RKO (cell line): ENCODE measurements around the gene NSL1.
A peak's percentile ranks its signal among the peaks of the same experiment; 100 is the strongest.
"Not testable (repeated sequence)": the region's sequence is repeated elsewhere in the genome, so short reads cannot be mapped to it uniquely, and the experiment has no call there.

Experiments used
- DNase-seq: peaks from one replicate; pipeline ENCODE4 v3.0.0-alpha.2; 2016; ENCODE audit warnings: low spot score

The NSL1 gene, protein sequence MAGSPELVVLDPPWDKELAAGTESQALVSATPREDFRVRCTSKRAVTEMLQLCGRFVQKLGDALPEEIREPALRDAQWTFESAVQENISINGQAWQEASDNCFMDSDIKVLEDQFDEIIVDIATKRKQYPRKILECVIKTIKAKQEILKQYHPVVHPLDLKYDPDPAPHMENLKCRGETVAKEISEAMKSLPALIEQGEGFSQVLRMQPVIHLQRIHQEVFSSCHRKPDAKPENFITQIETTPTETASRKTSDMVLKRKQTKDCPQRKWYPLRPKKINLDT

DNA sequence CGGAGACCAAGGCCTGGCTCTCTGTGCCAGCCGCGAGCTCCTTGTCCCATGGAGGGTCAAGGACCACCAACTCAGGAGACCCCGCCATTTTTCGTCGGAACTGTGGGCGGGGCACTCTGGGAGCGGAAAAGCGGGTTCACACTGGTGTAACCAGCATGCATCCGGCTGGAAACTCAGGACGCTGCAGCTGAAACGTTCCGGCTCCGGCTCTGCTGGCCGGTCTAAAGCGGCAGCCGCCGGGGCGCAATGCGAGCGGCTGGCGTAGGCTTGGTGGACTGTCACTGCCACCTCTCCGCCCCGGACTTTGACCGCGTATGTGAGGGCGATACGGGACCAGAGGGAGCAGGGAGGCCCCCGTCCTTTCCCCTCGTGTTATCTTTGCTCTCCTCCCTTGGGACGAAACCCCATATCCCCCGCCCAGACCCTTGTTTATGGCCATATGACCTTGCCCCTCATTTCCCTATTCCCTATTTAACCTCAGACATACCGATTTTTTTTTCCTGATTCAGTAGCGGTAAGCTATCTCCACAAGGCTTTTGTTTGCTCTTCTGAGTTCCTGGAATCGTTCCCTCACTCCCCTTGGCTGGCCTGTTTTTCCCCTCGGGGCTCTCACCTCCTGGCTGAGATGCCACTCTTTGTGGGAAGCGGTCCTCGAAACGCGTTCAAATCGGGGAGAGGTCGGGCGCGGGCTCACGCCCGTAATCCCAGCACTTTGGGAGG is at the start of gene NSL1, which contains the start of gene TATDN3:
Gene NSL1, minus strand, starts transcription at position 102 of the 720 bp plus-strand sequence. Its CDS starts 14 bp downstream, at position 88.
Gene TATDN3, plus strand, starts transcription at position 219 of the 720 bp plus-strand sequence. Its CDS starts 28 bp downstream, at position 247.
- peak; percentile 87 for DNase-seq

DNA sequence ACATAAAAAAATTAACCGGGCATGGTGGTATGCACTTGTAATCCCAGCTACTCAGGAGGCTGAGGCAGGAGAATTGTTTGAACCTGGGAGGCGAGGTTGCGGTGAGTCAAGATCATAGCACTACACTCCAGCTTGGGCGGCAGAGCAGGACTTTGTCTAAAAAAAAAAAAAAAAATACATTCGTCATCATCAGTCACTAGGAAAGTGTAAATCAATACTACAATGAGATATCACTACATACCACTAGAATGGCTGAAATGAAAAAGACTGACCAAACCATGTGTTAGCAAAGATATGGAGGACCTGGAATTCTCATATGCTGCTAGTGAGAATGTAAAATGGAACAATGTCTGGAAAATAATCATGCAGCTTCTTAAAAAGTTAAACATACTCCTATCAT is 46.6 kb upstream of the NSL1 start:
- DNase-seq: no peak

DNA sequence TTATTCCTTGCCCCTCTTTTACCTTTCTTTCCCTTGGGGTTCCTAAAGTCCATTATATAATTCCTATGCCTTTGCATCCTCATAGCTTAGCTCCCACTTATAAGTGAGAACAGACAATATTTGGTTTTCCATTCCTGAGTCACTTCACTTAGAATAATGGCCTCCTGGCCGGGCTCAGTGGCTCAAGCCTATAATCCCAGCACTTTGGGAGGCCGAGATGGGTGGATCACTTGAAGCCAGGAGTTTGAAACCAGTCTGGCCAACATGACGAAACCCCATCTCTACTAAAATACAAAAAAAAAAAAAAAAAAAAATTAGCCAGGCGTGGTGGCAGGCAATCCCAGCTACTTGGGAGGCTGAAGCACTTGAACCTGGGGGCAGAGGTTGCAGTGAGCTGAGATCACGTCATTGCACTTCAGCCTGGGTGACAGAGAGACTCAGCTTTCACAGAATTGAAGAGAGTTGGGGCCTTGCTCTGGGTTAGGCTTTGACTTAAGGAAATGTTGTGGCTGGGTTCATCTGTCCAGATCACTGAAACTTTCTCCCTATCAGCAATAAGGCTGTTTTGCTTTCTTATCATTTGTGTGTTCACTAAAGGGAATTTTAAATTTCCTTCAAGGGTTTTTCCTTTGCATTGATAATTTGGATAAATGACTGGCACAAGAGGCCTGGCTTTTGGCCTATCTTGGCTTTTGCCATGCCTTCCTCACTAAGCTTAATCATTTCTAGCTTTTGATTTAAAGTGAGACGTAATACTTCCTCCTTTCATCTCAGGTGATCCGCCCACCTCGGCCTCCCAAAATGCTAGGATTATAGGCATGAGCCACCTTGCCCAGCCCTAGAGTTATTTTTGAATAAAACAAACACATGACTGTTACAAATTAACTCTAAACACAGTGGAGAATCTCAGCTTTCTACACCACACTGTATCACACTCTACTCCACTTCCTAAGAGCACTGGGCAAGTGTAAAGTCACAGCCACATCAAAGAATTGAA is 41.9 kb upstream of the NSL1 start:
- DNase-seq: not testable (repeated sequence)

DNA sequence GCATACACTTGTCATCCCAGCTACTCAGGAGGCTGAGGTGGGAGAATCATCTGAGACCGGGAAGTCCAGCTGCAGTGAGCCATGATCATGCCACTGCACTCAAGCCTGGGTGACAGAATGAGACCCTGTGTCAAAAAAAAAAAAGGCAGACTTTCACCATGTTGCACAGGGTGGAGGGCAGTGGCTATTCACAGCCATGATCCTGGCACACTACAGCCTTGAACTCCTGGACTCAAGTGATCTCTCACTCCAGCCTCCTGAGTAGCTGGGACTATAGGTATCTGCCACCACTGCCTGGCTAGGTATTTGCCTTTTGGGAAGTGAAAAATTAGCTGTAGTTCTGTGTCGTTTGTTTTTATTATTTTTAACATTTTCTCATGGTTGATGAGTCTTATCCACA is 36.8 kb upstream of the NSL1 start:
- no peak for DNase-seq

DNA sequence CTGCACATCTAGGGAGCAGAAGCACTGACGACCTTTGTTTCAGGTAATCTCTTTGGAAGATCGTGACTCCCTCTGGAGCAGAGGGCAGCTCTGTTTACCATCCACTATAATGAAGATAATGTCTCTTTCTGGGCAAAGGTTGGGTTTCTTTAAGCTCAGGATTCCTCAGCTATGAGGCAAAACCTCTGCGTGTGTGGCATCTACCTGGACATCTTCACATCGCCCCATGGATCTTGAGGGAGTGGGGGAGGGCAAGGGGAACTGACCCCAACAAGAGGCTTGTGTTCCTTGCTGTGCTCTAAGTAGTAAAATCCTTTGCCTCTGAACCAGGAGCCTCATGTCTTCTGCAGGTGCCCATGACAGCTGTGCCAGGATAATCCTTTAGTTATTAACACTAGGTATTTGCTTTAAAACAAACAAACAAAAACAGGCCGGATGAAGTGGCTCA is 36.3 kb upstream of the NSL1 start:
- DNase-seq: no peak

DNA sequence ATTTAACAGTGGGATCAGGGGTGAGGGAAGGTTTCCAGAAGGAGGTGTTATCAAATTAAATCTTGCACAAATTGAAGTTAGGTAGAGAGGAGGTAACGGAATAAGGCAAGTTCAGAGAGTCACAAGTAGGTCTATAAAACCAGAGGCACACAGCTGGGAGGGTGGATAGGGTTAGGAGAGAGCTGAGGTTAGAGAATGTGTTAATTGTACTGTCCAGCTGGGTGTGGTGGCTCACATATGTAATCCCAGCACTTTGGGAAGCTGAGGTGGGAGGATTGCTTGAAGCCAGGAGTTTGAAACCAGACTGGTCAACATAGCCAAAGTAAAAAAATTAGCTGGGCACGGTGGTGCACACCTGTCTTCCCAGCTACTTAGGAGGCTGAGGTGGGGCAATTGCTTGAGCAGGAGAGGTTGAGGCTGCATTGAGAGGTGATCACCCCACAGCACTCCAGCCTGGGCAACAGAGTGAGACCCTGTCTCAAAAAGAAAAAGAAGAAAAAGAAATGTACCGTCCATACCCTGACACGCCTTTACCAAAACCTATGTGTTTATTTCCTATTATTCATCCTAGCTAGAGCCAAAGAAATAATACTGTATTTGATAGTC is 35.7 kb upstream of the NSL1 start:
- DNase-seq: no peak

DNA sequence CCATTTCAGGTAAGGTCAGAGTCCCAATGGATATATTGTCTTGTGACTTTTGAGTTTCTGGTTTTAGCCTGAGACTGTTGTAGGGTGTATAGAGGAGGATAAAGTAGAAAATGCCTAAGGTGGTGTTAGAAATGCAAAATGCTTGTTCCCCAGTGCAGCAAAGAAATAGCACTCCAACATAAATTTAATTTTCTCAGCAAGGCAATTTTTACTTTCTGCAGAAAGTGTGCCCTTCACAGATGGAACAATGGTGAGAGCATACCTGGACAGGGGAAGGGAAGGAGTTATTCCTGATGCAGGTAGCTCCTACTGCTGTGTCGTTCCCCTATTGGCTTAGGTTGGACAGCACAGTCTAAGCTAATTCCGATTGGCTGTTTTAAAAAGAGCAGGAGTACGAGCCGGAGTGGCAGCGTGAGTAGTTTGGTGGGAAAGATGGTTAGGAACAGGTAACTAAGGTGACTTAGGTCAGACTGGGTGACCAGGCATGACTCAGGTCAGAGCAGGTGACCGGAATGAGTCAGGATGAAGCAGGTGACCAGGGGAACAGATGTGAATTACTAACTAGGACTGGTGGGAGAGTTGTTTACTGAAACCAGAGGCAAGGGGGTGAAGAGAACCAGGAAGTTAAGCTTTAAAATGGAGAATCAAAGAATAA is 34.3 kb upstream of the NSL1 start:
- DNase-seq: no peak

DNA sequence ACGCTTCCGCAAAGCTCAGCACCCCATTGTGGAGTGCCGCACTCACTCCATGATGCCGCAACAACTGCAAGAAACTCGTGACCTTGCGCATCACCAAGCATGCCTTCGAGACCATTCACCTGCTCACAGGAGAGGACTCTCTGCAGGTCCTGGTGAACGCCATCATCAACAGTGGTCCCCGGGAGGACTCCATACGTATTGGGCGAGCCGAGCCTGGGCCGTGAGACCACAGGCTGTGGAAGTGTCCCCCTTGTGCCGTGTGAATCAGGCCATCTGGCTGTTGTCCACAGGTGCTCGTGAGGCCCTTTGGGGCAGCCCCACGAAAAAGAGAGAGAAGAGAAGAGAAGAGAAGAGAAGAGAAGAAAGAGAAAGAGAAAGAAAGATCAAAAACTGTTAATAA is 32.6 kb upstream of the NSL1 start:
- no peak for DNase-seq

DNA sequence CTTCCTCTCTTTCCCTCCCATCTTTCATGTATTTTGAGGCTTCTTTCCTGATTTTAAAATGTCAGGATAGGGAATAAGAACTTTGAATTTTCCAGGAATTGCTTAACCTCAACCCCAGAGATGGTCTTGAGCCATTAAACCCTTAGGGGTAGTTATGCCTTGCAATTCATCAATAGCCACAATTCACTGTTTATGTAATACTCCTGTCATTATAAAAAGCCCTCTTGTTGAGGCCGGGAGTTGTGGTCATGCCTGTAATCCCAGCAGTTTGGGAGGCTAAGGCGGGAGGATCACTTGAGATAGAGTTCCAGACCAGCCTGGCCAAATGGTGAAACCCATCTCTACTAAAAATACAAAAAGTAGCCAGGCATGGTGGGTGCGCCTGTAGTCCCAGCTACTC is 31.4 kb upstream of the NSL1 start:
- no peak for DNase-seq

DNA sequence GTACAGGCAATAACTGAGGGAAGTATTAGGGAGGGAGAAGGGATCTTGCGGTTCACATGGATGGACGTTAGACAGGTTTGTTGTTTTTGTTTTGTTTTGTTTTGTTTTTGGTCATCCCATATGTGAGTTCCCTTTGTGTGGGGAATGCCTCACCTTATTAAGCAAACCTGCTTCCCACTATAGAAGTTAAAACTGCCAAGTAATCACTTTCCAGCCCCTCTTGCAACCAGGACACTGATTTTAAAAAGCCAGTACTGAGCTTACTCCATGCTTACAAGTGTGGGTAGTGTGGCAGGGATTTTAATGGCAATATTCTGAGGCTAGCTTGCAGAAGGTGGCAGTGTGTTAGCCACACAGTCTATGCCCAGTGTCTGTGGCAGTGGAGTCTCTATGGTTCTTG is 29.4 kb upstream of the NSL1 start:
- no peak for DNase-seq

DNA sequence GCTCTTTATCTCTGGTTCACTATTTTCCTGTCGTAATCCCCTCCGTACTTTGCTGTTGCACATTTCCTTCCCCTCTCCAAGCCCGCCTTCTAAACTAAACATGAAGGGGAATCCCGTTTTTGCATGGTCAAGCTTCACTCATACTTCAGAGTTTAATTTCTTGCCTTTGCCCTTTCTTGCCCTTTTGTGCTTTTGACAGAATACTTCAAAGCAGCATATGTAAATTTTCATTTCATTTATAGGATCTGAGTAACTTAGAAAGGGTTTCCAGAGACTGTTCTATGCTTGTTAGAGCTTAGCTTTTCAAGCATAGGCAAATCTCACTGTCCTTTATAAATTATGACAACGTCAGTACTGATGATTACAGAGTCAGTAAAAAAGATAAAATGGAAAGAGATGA is 28.1 kb upstream of the NSL1 start:
- DNase-seq: no peak

DNA sequence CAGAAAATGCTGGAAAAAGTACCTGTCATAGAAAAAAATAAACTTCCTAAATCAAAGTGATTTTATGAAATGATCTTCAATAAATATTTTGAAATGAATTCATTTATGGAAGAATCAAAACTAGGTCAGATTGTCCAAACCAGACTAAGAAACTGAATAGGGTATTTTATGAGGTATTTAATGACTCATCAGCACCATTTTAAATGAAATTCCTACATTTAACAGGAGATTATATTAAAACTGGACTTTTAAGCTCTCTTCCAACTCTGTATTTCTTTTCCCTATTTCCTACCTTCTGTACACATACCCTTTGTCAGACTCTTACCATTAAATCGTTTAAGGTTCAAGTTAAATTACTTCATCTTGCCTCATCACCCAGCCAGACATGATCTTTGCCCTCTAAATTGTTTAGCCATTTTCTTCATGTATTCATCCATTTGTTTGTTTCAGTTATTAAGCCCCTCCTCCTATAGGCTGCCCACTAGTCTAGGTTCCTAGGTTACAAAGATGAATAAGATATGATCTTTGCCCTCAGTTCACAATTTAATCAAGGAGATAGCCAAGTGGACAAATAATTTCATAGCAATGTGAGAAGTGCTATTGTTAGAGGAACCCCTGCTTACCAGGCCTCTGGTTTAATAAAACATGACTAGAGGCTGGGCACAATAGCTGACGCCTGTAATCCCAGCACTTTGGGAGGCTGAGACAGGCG is 25.1 kb upstream of the NSL1 start:
- DNase-seq: no peak

DNA sequence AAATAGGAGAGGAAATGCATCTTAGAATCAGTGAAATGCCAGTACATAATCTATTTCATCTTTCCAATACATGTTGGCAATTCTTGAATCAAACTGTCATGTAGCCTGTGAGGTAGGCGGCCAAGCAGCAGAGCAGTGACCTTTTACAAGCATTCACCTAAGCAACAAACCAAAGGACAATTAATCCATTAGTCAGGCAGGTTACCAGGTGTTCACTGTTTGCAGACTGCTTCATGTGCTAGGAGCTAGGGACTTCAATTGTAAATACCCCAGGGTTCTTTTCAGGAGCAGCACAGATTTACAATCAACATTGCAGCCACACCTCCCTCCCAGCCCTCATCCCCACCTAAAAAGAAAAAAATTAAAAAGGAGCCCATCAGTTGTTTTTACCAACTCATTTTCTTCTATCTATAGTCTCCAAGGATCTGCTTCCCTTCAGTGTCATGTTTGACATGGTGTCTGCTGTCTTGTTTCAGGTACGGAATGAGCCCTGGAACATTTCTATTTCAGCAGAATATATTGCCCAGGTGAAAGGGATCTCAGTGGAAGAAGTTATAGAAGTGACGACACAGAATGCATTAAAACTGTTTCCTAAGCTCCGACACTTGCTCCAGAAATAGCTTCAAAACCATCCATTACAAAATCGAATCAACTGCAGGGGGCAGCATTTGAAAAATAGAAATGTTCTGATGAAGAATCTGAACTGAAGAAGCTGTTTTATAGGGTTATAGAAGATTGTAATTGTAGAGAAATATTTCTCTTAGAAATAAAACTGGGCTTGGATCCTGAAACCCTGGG is 23.2 kb upstream of the NSL1 start:
- DNase-seq: no peak

DNA sequence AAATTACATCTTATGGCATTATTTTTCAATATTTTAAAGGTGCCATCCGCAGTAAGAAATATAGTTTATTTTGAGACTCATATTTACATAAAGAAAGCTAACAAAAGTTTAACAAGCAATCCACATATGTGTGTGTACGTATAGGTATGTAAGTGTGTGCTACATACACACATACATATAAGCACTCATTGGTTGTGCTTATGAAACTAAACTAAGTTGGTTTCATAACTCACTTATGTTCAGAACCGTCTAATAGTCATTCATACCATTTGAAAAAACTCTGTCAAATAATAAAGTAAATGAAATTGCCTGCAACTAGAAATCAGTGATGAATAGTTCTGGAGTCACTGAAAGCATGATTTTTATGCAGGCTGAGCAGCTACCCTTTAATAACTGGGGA is 14.2 kb upstream of the NSL1 start:
- no peak for DNase-seq

DNA sequence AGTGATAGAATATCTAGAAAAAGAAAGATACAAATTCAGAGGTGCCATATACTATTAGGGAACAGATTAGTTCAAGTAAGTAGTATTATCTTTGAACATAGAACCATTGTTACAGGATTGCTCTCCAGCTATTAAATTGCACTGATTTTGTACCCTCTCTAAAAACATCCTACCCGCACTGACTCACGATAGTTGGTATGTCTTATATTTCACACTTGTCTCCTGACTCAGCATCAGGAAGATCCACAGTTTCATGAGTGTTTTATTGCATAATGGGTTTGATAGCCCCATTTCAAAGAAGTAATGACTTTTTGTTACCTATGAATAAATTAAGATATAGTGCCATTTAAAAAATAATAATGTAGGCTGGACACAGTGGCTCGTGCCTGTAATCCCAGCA is 6.1 kb upstream of the NSL1 start:
- no peak for DNase-seq

DNA sequence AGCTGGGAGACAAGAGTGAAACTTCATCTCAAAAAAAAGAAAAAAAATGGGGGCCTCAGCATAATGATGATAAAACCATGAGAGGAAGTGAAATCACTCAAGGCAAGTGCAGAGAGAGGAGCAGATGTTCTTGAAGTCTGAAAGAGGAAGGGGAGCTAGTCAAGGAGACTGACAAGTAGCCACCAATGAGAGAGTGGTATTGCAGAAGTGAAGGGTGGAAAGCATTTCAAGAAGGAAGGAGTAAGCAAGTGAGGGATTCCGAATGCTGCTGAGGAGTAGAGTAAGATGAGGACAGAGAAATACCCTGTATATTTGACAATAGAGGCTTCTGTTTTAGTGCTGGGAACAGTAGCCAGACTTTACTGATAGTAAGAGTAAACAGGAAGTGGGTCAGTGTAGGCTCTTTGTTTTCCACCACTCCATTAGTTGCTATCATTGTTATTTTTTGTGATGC is 3.0 kb upstream of the NSL1 start:
- no peak for DNase-seq

DNA sequence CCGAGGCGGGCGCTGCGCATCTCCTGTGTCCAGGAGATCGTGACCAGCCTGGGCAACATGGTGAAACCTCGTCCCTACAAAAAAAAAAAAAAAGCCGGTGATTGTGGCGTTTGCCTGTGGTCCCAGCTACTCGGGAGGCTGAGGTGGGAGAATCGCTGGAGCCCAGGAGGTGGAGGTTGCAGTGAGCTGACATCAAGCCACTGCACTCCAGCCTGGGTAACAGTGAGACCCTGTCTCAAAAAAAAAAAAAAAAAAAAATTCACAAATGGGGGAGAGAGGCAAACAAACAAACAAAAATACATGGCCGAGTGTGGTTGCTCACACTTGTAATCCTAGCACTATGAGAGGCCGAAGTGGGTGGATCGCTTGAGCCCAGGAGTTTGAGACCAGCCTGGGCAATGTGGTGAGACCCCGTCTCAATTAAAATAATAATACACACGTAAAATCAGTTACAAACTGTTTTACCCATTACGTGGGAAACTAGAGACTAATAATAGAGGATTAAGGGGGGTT is 875 bp upstream of the NSL1 start:
- no peak for DNase-seq

DNA sequence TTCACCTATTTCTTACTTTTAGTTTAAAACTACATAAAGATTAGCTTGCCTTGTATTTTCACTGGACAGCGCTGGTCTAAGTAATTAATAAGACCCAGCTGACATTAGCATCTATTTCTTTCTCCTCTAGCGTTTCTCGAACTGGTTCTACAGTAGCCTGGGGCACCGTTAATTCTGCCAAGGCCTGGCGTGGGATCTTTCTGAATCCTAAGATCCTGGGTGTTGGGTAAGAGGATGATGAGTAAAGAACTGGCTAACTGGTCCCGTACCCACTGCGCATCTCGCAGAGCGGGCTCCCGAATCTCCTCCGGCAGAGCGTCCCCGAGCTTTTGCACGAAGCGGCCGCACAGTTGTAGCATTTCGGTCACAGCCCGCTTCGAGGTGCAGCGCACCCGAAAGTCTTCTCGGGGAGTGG is 309 bp downstream of the NSL1 start:
- peak; percentile 92 for DNase-seq

DNA sequence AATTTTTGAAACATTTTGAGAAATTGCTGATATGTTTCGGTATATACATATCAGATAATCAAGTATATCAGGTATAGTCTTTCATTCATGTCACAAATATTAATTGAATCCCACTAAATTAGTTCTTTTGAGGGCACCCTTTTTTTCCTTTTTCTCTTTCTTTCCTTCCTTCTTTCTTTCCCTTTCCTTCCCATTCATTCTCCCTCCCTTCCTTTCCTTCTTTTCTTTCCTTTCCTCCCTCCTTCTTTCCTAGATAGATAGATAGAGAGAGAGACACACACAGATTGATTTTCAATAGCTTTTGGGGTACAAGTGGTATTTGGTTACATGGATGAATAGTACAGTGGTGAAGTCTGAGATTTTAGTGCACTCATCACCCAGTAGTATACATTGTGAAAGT is 5.7 kb downstream of the NSL1 start:
- DNase-seq: no peak

DNA sequence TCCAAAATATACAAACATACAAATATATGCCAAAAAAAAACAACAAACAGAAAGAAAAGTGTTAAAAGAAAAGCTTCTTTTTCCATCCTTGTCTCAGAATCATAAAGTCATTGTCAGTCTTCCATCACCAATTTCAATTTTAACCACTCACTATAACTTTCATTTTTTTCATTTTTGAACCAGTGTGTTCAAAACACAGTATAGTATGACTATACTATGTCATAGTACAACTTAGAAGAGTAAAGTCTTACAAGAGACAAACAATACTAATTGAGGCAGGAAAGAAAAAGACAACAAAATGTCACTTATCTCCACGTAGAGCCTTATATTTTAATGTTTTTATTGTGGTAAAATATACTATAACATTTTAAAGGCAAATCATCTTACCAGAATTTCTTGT is 7.6 kb downstream of the NSL1 start:
- no peak for DNase-seq
